HG03521 (cell line): ENCODE data around the gene TMEM26.

Source experiments
- ATAC-seq: cut with Tn5 transposase; IDR thresholded peaks from one replicate; pipeline ENCODE4 v1.9.1; 2021; ENCODE audit warnings: mild to moderate bottlenecking, moderate library complexity; ENCODE audit not compliant: unreplicated experiment

TMEM26 gene

GRCh38 chr10:61452655-61453641 is at the start of gene TMEM26:
Gene TMEM26 (minus strand): TSS chr10:61453381. CDS start chr10:61453081, 300 bp downstream.
- no peak for ATAC-seq

DNA sequence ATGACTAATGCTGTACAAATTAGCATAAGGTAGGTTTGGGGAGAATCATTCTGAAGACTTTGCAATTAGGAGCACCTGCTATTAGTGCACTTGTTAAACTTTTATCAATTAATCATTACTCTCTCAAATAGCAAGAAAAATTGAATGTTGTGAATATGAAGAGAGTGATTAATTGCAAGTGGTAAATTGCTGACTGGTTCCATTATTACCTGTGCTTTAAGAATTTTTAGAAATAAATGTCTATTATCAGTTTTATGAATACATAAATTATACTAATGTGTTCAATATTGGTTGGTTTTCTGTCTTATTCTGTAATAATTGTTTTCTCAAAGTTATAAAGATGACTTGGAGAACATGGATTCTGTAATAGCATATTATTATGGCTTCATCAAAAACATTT is 47.3 kb upstream of the TMEM26 start:
- ATAC-seq, result no peak

DNA sequence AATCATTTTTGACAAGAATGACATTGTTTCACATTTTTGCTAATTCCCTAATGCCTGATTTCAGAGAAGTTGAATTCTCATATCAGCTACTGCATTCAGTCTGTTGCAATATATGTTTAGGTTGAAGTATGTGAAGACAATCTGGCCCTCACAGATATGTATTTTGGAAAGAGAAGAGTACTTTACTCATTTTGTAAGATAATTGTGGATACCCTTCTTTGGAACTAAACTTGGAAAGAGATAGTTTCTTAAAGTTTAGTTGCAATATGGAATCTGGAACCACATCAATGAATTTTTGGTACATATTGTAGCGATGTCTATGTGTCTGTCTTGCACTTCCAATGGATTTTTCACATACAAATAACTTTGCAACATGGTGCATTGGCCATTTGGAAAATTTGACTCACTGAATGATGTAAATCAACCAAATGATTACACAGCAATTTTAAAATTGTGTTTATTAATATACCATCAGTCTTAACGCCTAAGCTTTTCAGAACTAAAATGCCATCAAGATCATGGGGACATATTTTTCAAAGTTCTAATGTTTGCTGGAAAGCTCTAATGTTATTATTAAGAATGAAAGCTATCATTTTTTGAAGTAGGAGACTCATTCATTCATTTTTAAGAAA is 39.3 kb upstream of the TMEM26 start:
- no peak for ATAC-seq

- no peak for ATAC-seq
Measured at GRCh38 chr10:61487506-61487905, 34.3 kb upstream of the TMEM26 start.

DNA sequence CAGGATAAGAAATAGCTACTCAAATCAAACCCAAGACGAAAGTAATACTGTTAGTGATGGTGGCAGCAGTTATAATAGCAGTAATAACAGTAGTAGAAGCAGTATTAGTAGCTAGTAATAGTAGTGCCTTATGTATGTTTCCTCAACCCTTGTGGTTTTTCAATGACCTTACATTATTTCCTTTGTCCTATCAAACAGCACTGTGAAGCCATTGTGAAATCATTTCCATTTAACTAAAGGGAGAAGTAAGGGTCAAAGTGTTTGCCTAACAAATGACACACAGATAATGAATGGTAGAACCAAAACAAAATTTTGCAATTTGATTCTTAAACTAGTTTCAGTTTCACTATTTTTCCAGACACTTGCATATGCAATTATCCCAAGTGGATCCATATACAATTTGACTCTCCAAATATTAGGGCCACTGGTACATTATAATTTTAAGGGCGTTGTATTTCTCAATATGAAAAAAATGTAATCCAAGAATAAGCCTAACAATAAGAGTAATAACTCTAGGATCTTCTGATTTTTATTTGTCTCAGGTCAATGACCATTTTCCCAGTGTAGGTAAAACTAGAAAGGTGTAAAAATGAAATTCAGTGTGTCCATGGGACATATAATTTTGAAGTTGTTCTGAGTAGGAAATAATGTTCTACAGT is 33.7 kb upstream of the TMEM26 start:
- no peak for ATAC-seq

DNA sequence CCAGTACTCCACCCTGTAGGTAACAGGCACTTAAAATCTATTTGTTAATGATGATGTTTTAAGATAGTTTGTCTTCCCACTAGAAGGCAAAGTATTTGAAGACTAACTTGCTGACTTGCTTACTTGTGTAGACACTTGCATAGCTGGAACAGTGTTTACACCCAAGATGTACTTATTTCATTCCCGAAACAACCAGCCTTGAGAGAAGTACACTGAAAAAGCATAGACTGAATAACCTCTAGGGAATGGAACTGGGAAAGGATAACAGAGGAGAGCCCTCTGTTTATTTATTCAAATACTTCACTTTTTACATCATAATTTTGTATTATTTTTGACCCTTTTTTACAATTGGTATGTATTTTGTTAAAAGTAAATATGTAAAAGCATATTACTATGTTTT is 33.1 kb upstream of the TMEM26 start:
- ATAC-seq, result no peak

DNA sequence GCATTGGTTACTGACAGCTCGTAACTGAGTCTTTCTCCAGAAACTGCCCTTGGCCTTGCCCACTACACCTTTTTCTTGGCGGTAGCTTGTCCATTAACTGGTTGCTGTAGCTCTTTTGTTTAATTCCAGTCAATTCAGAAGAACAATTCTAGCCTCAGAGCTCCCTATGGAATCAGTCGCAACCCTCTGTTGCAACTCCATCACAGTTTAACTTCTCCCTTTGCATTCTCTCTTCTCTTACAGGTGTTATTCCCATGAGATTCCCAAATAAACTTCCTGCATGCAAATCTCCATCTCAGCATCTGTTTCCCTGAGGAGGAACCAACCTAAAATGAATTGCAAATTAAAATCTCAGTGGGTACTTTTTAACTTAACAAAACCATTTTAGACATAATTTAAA is 28.4 kb upstream of the TMEM26 start:
- ATAC-seq, result no peak

DNA sequence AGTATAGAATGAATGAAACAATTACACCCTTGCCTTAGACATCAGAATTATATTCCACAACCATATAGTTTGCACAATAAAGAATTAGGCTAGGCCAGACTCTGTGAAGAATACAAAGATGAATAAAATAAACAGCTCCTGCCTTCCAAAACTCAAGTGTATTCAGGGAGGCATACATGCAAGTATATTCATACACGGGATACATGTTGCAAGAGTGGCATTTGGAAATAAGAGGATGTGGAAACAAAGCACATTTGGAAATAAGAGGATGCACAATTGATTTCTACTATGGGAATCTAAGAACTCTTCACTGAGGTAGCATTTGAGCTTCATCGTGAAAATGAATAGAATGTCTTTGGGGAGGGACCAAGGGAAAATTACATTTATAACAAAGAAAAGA is 27.0 kb upstream of the TMEM26 start:
- ATAC-seq, result no peak

- no peak for ATAC-seq
Measured at GRCh38 chr10:61478621-61479312, 25.6 kb upstream of the TMEM26 start.

DNA sequence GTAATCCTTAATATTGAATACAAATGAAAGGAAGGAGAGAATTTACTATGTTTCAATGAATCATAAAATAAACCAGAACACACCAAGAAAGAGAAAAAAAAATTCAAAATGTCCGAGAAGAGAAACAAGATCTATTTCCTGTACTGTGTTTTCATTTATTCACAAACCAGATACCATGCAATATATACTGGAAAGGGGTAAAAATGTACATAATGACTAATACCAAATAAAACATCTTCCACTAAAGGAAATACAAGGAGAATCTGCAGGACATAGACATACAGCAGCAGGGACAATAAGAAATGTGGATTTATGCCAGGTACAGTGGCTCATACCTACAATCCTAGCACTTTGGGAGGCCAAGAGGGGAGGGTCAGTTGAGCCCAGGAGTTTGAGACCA is 24.3 kb upstream of the TMEM26 start:
- no peak for ATAC-seq

DNA sequence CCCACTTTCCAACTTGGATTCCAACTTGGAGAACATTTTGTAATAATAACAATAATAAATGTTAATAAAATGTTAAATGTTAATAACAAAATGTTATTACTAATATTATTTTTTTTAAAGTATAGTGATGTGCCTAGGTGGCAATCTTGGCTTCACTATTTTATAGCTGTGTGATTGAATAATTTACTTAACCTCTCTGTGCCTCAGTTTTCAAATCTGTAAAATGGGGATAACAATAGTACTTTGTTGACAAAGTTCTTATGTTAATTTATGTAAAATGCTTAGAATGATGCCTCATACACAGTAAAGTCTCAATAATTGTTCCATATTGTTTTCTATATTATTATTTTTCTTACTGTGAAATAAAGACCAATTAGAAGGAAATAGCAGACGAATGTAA is 23.3 kb upstream of the TMEM26 start:
- no peak for ATAC-seq

DNA sequence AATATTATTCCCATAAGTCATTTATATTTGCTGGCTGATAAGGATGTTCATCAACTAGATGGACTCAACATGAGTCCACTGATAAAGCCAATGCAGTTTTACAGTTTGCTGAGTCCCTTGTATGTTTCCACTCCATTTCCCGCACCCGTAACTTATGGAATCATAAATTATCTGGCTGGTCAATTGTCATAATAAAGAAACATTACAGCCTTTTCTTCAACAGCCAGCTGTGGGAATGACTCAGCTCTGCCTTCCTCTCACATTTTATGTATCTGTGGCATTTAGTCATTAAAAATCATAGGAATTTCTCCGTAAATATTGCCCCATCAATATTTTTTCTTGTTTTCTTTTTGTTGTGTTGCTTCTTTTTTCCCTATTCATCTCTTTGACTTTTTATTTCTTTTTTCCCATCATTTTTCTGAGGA is 22.3 kb upstream of the TMEM26 start:
- ATAC-seq, result no peak

DNA sequence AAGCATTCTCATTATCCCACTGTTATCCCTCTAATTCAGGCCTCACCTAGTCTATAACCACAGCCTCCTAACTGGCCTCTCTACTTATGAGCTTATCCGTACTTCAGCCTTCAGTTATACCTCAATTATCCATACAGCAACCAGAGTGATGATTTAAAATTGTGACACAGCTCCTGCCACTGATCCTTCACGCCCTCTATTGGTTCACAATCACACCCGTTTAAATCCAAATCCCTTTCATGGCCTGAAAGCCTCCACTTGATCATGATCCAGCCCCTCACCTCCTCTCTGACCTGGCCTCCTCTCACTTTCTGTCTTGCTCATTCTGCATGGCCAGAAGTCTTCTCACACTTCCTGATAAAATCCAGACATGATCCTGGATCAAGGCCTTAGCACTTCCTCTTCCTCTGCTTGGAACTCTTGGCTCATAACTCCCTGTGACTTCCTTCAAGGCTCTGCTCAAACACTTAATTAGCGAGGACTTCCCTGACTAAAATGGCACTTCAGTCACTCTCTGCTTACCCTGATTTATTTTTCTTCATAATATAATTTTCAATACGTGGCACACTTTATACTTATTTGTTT is 19.0 kb upstream of the TMEM26 start:
- ATAC-seq, result no peak

- ATAC-seq, result no peak
Measured at GRCh38 chr10:61471491-61471890, 18.3 kb upstream of the TMEM26 start.

DNA sequence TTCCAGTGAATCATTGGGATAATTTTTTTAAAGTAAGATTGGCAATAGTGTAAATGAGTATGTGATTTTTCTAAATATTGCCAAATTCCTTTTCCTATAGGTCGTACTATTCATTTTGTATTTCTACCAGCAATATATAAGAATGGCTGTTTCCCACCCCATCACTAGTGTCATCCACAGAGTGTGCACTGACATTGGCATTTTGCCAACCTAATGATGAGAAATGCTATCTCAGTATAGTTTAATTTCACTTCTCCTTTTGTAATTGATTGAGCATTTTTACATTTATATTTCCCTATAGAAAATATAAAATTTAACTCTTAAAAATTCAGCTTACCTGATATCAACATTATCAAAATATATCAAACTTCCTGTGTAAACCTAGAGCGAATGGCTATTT is 17.6 kb upstream of the TMEM26 start:
- ATAC-seq, result no peak

DNA sequence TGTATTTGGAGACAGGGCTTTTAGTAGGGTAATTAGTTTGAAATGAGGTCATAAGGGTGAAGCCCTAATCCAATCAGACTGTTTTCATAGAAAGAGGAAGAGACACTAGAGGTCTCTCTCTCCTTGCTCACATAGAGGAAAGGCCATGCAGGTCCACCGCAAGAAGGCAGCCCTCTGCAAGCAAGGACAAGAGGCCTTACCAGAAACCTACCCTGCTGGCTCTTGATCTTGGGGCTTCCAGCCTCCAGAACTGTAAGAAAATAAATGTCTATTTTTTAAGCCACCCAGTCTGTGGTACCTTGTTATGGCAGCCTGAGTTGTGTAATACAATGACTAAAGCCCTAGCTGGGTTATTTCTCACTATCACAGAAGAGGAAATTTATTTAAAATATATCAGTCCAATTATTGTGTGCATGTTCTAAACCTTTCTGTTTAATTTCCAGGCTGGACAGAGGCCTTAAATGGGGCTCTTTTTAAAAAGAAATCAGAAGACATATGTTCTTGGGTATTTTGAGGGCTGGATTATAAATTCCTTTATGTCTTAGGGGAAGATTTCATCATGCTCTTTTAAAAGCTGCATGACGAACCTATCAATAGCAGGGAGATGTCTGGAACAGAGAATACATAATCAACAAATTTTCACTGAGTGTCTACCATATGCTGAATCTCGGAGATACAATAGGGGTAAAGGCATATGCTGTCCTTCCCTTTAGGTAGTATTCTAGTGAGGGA is 12.9 kb upstream of the TMEM26 start:
- ATAC-seq, result no peak

- no peak for ATAC-seq
Measured at GRCh38 chr10:61465171-61465496, 12.0 kb upstream of the TMEM26 start.

- ATAC-seq, result no peak
Measured at GRCh38 chr10:61464461-61465170, 11.4 kb upstream of the TMEM26 start.

DNA sequence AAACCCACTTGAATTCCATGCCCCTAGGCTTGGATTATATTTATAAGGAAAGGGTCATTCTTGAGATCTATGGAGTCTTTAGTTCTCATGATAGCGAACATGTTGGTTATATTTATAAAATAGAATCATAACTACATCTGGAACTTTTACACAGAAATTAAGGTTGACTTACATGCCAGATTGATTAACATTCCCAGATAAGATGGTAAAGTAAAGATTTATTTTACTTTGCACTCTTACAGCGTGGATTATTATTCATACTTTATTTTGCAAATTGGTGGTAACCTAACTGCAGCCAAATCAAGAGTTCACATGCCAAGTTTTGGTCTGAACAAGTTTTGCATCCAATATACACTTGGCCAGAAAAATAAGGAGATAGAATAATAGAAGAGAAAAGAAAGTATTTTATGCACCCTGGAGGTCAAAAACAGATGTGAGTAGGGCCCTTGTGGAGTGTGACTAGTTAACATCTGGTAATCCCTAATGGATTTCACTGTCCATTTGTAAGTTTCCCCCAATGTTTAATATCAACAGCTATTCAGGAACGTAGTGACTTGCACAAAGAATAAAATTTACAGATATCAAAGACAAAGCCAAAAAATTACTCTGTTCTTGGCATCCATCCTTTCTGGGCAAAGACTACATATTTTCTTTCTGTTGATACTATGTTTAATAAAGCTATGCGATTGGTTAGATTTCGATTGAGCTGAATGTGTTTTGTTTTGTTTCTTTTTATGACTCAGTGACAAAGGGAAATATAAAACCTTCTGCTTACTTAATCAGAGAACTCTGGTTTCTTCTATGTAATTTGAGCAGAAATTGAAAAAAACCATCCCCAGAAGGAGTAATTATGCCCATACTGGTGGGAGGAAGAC is 10.1 kb upstream of the TMEM26 start:
- ATAC-seq, result no peak
